BE2C (cell line): ENCODE results near the gene TLK2.

Experiments
- DNase-seq: peaks from one replicate; pipeline ENCODE4 v3.0.0-alpha.2; 2020
- H3K27me3 ChIP-seq: fragments of 250-450 bp; sonication (Bioruptor Pico); 2 replicates; pipeline ENCODE4 v1.5.1; 2020; ENCODE audit warnings: mild to moderate bottlenecking
- H3K36me3 ChIP-seq: fragments of 250-450 bp; sonication (Bioruptor Pico); 2 replicates; pipeline ENCODE4 v1.5.1; 2020; ENCODE audit warnings: mild to moderate bottlenecking
- H3K4me1 ChIP-seq: fragments of 250-450 bp; sonication (Bioruptor Pico); 2 replicates; pipeline ENCODE4 v1.5.1; 2020
- H3K4me3 ChIP-seq: 2 replicates; pipeline ENCODE4 v1.5.1; 2011; ENCODE audit warnings: low read depth, low read length
- H3K9me3 ChIP-seq: fragments of 250-450 bp; sonication (Bioruptor Pico); 2 replicates; pipeline ENCODE4 v1.5.1; 2020
- TF ChIP-seq, protein P1 (sequence below): IDR thresholded peaks from 2 replicates; pipeline ENCODE4 v1.5.1; 2012; ENCODE audit warnings: mild to moderate bottlenecking, low read depth, low read length

Gene TLK2

DNA sequence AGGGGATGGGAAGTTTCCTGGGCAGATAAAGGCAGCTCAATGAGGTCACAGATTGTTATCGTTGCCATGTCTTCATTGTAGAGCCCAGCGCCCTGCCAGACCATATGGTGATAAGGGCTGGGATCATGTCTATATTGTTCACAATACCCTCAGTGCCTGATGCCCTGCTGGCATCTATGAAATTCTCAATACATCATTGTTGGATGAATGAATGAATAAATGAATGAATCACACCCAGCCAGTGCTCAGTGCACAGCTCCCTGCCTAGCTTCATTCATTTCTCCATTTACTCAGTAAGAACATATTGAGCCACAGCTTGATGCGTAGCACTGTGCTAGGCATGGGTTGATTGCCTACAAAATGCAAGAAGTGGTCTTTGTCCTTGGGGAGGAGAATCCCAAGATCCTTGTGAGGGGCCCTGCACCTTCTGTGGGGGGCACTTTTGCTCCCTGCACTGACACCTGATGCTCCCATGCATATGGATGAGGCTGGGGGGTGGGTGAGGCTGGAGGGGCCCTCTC, 178.6 kb downstream of the TLK2 start:
- H3K27me3 ChIP-seq, result no peaks in the 10 kb centered on the region
- H3K36me3 ChIP-seq, result no peaks in the 10 kb centered on the region
- DNase-seq, result no peak
- peaks cover 15% of the 10 kb centered on the region for H3K4me1 ChIP-seq
- TF ChIP-seq, protein P1, sequence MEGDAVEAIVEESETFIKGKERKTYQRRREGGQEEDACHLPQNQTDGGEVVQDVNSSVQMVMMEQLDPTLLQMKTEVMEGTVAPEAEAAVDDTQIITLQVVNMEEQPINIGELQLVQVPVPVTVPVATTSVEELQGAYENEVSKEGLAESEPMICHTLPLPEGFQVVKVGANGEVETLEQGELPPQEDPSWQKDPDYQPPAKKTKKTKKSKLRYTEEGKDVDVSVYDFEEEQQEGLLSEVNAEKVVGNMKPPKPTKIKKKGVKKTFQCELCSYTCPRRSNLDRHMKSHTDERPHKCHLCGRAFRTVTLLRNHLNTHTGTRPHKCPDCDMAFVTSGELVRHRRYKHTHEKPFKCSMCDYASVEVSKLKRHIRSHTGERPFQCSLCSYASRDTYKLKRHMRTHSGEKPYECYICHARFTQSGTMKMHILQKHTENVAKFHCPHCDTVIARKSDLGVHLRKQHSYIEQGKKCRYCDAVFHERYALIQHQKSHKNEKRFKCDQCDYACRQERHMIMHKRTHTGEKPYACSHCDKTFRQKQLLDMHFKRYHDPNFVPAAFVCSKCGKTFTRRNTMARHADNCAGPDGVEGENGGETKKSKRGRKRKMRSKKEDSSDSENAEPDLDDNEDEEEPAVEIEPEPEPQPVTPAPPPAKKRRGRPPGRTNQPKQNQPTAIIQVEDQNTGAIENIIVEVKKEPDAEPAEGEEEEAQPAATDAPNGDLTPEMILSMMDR, result no peak
- H3K9me3 ChIP-seq, result no peaks in the 10 kb centered on the region; the same call in 1 of the 2 replicates
- no peak overlapping the region for H3K4me3 ChIP-seq

DNA sequence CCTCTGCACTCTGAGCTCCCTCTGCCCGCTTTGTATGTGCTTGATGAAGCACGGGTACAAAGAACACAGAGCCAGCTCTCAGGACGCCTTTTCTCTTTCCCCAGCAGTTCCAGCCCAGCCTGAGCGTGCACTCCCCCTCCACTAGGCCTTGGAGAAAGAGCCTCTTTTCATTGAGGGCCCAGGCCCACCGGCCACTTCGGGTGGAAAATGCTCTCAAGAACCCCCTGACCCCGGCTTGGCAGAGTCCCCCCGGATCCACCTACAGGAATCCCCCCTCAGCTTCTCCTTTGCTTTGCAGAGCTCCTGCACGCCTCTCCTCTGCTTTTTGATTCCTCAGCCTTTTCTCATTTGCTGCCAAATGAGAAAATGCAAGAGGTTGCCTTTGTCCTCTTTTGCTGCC, 179.1 kb downstream of the TLK2 start:
- DNase-seq, result no peak
- TF ChIP-seq, protein P1, result no peak
- Histone ChIP-seq H3K9me3 (no peaks in the 10 kb centered on the region; the same call in 1 of the 2 replicates), H3K36me3 (no peaks in the 10 kb centered on the region), H3K4me1 (peaks cover 15% of the 10 kb centered on the region), H3K27me3 (no peaks in the 10 kb centered on the region), H3K4me3 (no peak overlapping the region)

DNA sequence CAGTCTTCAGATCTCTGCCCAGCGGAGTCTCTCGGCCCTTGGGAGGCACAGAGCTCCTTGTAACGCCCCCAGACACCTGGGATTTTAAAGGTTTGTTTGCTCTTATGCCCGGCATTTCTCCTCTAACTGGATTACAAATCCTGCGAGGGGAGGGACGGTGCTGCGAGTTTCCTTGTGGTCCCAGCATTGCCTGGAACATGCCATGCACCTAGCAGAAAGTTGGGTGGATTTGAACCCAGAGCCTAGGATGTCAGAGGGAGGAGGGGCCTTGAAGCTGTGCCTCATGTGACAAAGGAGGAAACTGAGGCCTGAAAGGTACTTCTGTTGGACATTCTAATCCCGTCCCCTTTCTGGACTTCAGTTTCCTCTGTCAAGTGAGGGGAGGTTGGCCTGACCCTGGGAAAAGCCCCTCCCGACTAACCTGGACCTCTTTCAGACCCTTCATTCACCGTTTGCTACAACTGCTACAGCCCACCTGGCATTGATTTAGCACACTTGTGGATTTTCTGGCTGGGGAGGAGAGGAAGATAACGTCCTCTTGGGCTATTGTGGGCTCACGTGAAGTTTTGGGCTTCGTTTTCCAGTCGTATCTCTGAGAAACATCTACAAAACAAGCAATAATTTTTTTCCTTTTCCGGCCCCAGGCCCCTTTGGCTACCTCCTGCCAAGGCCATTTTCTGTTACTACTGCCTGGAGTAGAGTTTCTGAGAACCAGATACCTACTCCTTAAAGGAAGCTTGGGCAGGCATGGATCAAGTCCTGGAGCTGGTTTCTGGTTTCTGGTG, 179.7 kb downstream of the TLK2 start:
- TF ChIP-seq, protein P1, result no peak
- H3K27me3 ChIP-seq, result no peaks in the 10 kb centered on the region
- no peaks in the 10 kb centered on the region for H3K36me3 ChIP-seq
- H3K4me1 ChIP-seq, result peaks cover 15% of the 10 kb centered on the region
- H3K9me3 ChIP-seq, result no peaks in the 10 kb centered on the region; the same call in 1 of the 2 replicates
- H3K4me3 ChIP-seq, result no peak overlapping the region
- no peak for DNase-seq

DNA sequence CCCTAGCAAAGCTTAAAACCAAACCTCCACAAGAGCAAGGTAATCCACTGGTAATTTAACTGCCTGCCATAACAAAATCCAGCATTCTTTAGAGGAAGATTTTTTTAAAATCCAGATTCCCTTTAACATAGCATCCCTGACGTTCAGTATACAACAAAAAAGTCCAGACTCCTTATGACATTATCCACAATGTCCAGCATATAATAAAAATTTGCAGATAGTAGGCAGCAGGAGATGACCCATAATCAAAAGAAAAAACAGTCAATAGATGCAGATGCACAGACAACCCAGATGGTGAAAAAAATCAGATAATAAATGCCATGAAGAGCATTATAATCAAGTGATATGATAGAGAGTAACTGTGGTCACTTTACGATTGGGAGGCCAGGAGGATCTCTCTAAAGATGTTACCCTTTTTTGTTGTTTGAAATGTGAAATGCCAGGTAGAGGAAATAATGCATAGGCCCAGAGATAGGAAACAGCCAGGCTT, 182.0 kb downstream of the TLK2 start:
- Histone ChIP-seq H3K9me3 (no peaks in the 10 kb centered on the region; the same call in 1 of the 2 replicates), H3K4me1 (peaks cover 3% of the 10 kb centered on the region; the same call in 1 of the 2 replicates), H3K27me3 (no peaks in the 10 kb centered on the region), H3K4me3 (no peak overlapping the region), H3K36me3 (no peaks in the 10 kb centered on the region)
- no peak for DNase-seq
- TF ChIP-seq, protein P1, result no peak

DNA sequence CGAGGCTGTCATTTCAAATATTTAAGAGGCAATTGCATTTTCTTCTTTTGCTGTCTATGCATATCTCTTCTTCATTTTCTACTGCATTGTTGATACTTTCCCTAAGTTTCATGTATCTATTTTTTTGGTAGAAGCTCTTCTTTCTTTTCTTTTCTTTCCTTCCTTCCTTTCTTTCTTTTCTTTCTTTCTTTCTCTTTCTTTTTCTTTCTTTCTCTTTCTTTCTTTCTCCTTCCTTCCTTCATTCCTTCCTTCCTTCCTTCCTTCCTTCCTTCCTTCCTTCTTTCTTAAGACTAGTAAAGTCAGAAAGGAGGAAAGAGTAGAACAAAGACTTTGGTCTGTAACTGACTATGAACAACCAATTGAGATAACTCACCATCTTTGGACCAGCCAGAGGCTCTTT, 182.7 kb downstream of the TLK2 start:
- no peak for DNase-seq
- TF ChIP-seq, protein P1, result no peak
- Histone ChIP-seq H3K4me1 (peaks cover 3% of the 10 kb centered on the region; the same call in 1 of the 2 replicates), H3K27me3 (no peaks in the 10 kb centered on the region), H3K4me3 (no peak overlapping the region), H3K36me3 (no peaks in the 10 kb centered on the region), H3K9me3 (no peaks in the 10 kb centered on the region; the same call in 1 of the 2 replicates)

DNA sequence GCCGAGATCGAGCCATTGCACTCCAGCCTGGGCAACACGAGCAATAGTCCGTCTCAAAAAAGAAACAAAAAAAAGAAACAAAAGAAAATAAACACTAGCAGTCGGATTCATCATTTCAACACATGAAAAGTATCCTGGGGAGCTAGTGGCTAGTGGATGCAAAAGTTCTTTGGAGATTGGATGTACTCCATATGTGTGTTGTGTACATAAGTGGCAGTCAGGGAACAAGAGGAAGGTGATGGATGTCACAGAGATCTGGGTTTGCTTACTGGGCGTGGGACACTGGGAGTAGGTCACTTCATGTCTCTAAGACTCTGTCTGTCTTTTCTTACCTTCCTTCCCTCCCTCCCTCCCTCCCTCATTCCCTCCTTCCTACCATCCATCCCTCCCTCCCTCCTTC, 184.2 kb downstream of the TLK2 start:
- no peaks in the 10 kb centered on the region for H3K36me3 ChIP-seq
- H3K27me3 ChIP-seq, result no peaks in the 10 kb centered on the region
- no peak for DNase-seq
- peaks cover 1% of the 10 kb centered on the region; the same call in 1 of the 2 replicates for H3K4me1 ChIP-seq
- TF ChIP-seq, protein P1, result no peak
- H3K4me3 ChIP-seq, result no peak overlapping the region
- H3K9me3 ChIP-seq, result no peaks in the 10 kb centered on the region; the same call in 1 of the 2 replicates
